GM12878 (cell line): ENCODE measurements around the gene UMAD1. TPM values are rescaled to one million over a fixed set of nuclear protein-coding genes. Genes with fewer than 3 reads are reported as not detected.
A peak's percentile ranks its signal among the peaks of the same experiment; 100 is the strongest.

Source experiments
- ATAC-seq: fragments of 200-7000 bp; cut with Tn5 transposase; 3 replicates; pipeline ENCODE4 v1.9.1; 2020; ENCODE audit warnings: mild to moderate bottlenecking, moderate library complexity
- BruUV-seq: library from RNA; stranded (reverse); fragments of 400-500 nt; replicated peaks from 2 replicates; lab custom pipeline; 2021; lab: Mats Ljungman, UMichigan
- CTCF ChIA-PET: fragments of 300-600 bp; sonication (Branson Sonifier 250); formaldehyde crosslinking; extraction: SDS; loops from one replicate; lab custom pipeline; 2021; ENCODE audit warnings: inconsistent platforms; lab: Yijun Ruan, JAX
- POLR2A ChIA-PET: fragments of 350-600 bp; formaldehyde crosslinking; extraction: SDS; loops from one replicate; lab custom pipeline; 2021; ENCODE audit warnings: inconsistent platforms; lab: Charles Lee
- RAD21 ChIA-PET: fragments of 300-600 bp; sonication (Branson Sonifier 250); formaldehyde crosslinking; loops from one replicate; lab custom pipeline; 2023; ENCODE audit warnings: antibody characterized with exemption; ENCODE audit not compliant: unreplicated experiment; lab: Charles Lee
- SMC1A ChIA-PET: fragments of 300-600 bp; sonication (Branson Sonifier 250); formaldehyde crosslinking; loops from one replicate; lab custom pipeline; 2023; ENCODE audit not compliant: unreplicated experiment, uncharacterized antibody; lab: Charles Lee
- DNase-seq: peaks from one replicate; pipeline ENCODE4 v3.0.0-alpha.2; 2011; ENCODE audit warnings: low read depth, low spot score
- FAIRE-seq: peaks from 3 replicates; lab custom pipeline; 2011; peaks lifted over from hg19 to GRCh38; lab: Jason Lieb, UNC
- H2AFZ ChIP-seq: 2 replicates; pipeline ENCODE4 v1.6.0; 2011; ENCODE audit warnings: low read depth, low read length, control low read depth; ENCODE audit not compliant: control insufficient read depth
- H3K27ac ChIP-seq: 2 replicates; pipeline ENCODE4 v1.5.1; 2011; ENCODE audit warnings: control low read depth; ENCODE audit not compliant: control insufficient read depth, insufficient read depth
- H3K27me3 ChIP-seq, 2 experiments: replicated peaks in 1 of 2; 2 replicates each; pipeline versions ENCODE4 v1.6.0 to v1.6.1; 2011; ENCODE audit warnings: low read length in 1 of 2; ENCODE audit not compliant: control insufficient read depth in 2 of 2, insufficient read depth in 2 of 2
- H3K36me3 ChIP-seq, 2 experiments: 2 replicates each; pipeline ENCODE4 v1.5.1; 2011; ENCODE audit warnings: low read length in 1 of 2; ENCODE audit not compliant: control insufficient read depth in 2 of 2, insufficient read depth in 2 of 2
- H3K4me1 ChIP-seq: 2 replicates; pipeline ENCODE4 v1.6.1; 2011; ENCODE audit warnings: mild to moderate bottlenecking, low read length, moderate library complexity, mixed read lengths; ENCODE audit not compliant: control insufficient read depth, insufficient read depth
- H3K4me2 ChIP-seq: 2 replicates; pipeline ENCODE4 v1.6.0; 2011; ENCODE audit warnings: control low read depth; ENCODE audit not compliant: control insufficient read depth, insufficient read depth
- H3K4me3 ChIP-seq: fragments of 200-600 bp; sonication (generic); 2 replicates; pipeline ENCODE4 v1.5.1; 2016
- H3K79me2 ChIP-seq: 2 replicates; pipeline ENCODE4 v1.6.0; 2011; ENCODE audit warnings: low read length; ENCODE audit not compliant: control insufficient read depth, insufficient read depth
- H3K9ac ChIP-seq: 2 replicates; pipeline ENCODE4 v1.8.0; 2011; ENCODE audit warnings: low read length, control low read depth, mixed read lengths; ENCODE audit not compliant: control insufficient read depth, insufficient read depth
- H3K9me3 ChIP-seq: replicated peaks from 3 replicates; pipeline ENCODE4 v1.5.1; 2011; ENCODE audit warnings: mild to moderate bottlenecking, low read length; ENCODE audit not compliant: control insufficient read depth, insufficient read depth
- H4K20me1 ChIP-seq: 2 replicates; pipeline ENCODE4 v1.6.0; 2011; ENCODE audit not compliant: control insufficient read depth, insufficient read depth
- CHD1 ChIP-seq: IDR thresholded peaks from 2 replicates; pipeline ENCODE4 v1.6.1; 2012; ENCODE audit warnings: low read depth, low read length, improper control_type of control experiment
- ESRRA ChIP-seq: IDR thresholded peaks from 2 replicates; pipeline ENCODE4 v1.6.1; 2012; ENCODE audit warnings: mild to moderate bottlenecking, low read length, improper control_type of control experiment
- FOXK2 ChIP-seq: fragments of 450-650 bp; IDR thresholded peaks from 2 replicates; pipeline ENCODE4 v1.6.1; 2017; ENCODE audit warnings: mild to moderate bottlenecking, moderate library complexity
- LARP7 ChIP-seq: fragments of 450-650 bp; IDR thresholded peaks from 2 replicates; pipeline ENCODE4 v1.6.1; 2017; ENCODE audit warnings: mild to moderate bottlenecking
- MEF2B ChIP-seq: fragments of 450-650 bp; IDR thresholded peaks from 2 replicates; pipeline ENCODE4 v1.6.1; 2018; ENCODE audit warnings: mild to moderate bottlenecking, moderate library complexity; ENCODE audit not compliant: partially characterized antibody, poor library complexity, severe bottlenecking
- NFXL1 ChIP-seq: fragments of 450-650 bp; IDR thresholded peaks from 2 replicates; pipeline ENCODE4 v1.6.1; 2017; ENCODE audit warnings: antibody characterized with exemption, mild to moderate bottlenecking, borderline replicate concordance
- NR2C1 ChIP-seq: fragments of 450-650 bp; IDR thresholded peaks from 2 replicates; pipeline ENCODE4 v1.6.1; 2017; ENCODE audit warnings: antibody characterized with exemption, mild to moderate bottlenecking, moderate library complexity
- RELA ChIP-seq: fragments of 450-650 bp; IDR thresholded peaks from 2 replicates; pipeline ENCODE4 v1.8.0; 2014; ENCODE audit warnings: borderline replicate concordance; ENCODE audit not compliant: partially characterized antibody
- RELB ChIP-seq: fragments of 450-650 bp; IDR thresholded peaks from 2 replicates; pipeline ENCODE4 v1.6.1; 2017; ENCODE audit warnings: low read depth, mild to moderate bottlenecking, moderate library complexity
- SRF ChIP-seq, 2 experiments: IDR thresholded peaks; 2 replicates each; pipeline ENCODE4 v1.6.1; 2011; ENCODE audit warnings: low read depth in 2 of 2, low read length in 2 of 2, mild to moderate bottlenecking in 1 of 2, moderate library complexity in 1 of 2
- ZNF24 ChIP-seq: fragments of 450-650 bp; IDR thresholded peaks from 2 replicates; pipeline ENCODE4 v1.6.1; 2017; ENCODE audit warnings: antibody characterized with exemption, mild to moderate bottlenecking
- WGBS: methylation state at CpG from one replicate; pipeline ENCODE4 v1.1.6; 2016; ENCODE audit warnings: low lambda C conversion rate; ENCODE audit not compliant: insufficient replicate concordance, insufficient coverage; ENCODE audit errors: missing lambda C conversion rate; 5-methylcytosine and 5-hydroxymethylcytosine counted together
- in situ Hi-C: fragments of 300-500 bp; cut with MboI; formaldehyde crosslinking; loops from 9 replicates; pipeline ENCODE4 v1.14.3; 2018; ENCODE audit warnings: mixed read lengths
- intact Hi-C: fragments of 100-400 bp; cut with micrococcal nuclease; formaldehyde crosslinking; loops from one replicate; pipeline ENCODE4 v1.14.2; 2022; ENCODE audit not compliant: unreplicated experiment
- polyA plus RNA-seq, 11 experiments: library from polyadenylated mRNA; depleted of rRNA in 4 of 11; unstranded in 6 of 11; stranded (reverse) in 5 of 11; fragments of >200 nt; fragmentation: Nextera tagmentation in 4 of 11; fragmentation: Illumina TruSeq in 1 of 11; extraction: Ambion mirVana in 4 of 11; extraction: Trizol in 1 of 11; gene quantifications; 1 replicate in 1 of 11; 2 replicates in 10 of 11; pipeline versions ENCODE4 v1.2.1 to v1.2.3, GENCODE V29; 2011 to 2016; ENCODE audit warnings: inconsistent platforms in 2 of 11, missing spikeins in 2 of 11, low read depth in 1 of 11
- total RNA-seq, 4 experiments: library from RNA; depleted of rRNA in 3 of 4; stranded (reverse); fragments of >200 nt in 3 of 4; fragmentation: Illumina TruSeq in 1 of 4; extraction: Trizol in 1 of 4; gene quantifications; 2 replicates each; pipeline versions ENCODE4 v1.2.1 to v1.2.3, GENCODE V29; 2013 to 2021

The UMAD1 gene
- total and polyA plus RNA-seq, 10 of the 15 experiments (the other 5 are each of a cell fraction or from before 2014, with no cell fraction given) = 6.0 to 28.6 (median 9.3) TPM

- BruUV-seq = no TSS peak
- intact Hi-C loops = no loop called here
Measured at GRCh38 chr7:7897949-7898515, 257.5 kb downstream of the UMAD1 start.

More at GRCh38 chr7:7897949-7898515, 257.5 kb downstream of the UMAD1 start:
- WGBS = 97% methylated on average over 4 of the region's 4 CpGs
- Histone ChIP-seq H3K4me2 (no peak overlapping the region), H3K36me3 (no peaks in the 10 kb centered on the region), H3K27me3 (no peaks in the 10 kb centered on the region), H3K27ac (no peak overlapping the region), H3K4me1 (no peaks in the 10 kb centered on the region), H4K20me1 (no peaks in the 10 kb centered on the region), H3K9me3 (no peaks in the 10 kb centered on the region), H2AFZ (no peak overlapping the region), H3K4me3 (no peak overlapping the region), H3K79me2 (no peaks in the 10 kb centered on the region), H3K9ac (no peak overlapping the region)
- ChIA-PET POLR2A (no interaction called here), SMC1A (interaction anchor here (0.7 to 1.7 kb wide), 6 partner anchors 14 to 217 kb away, joined by 3 to 11 read pairs (median 3); no protein-coding TSS in a partner anchor), RAD21 (no interaction called here), CTCF (interaction anchor here (0.7 kb wide), 1 partner anchor 95 kb away, joined by 3 read pairs; no protein-coding TSS in a partner anchor)
- ATAC-seq (no peak), DNase-seq (no peak), FAIRE-seq (peak; percentile 65)
- in situ Hi-C loops = no loop called here
- no peak for TF ChIP-seq NFXL1
- TF ChIP-seq RELA = no peak
- no peak for TF ChIP-seq CHD1
- TF ChIP-seq FOXK2 = no peak
- no peak for TF ChIP-seq MEF2B
- TF ChIP-seq SRF (IDR thresholded peaks at IDR 0.05; ENCODE audit: low read depth in 2 of 2, low read length in 2 of 2) = no peak
- no peak for TF ChIP-seq ZNF24
- no peak for TF ChIP-seq ESRRA
- no peak for TF ChIP-seq LARP7
- no peak for TF ChIP-seq NR2C1
- no peak for TF ChIP-seq RELB
